NCI-H1417 treated with DMSO at 0.1 percent for 48 hours (cell line): ENCODE measurements around the gene HSPA1L.

Source experiments
- DNase-seq: peaks from one replicate; lab custom pipeline; 2025; lab: John Stamatoyannopoulos, UW

Gene HSPA1L

GRCh38 chr6:31763619-31763940, 51.5 kb downstream of the HSPA1L start:
- DNase-seq: no peak

GRCh38 chr6:31762878-31763618, 52.0 kb downstream of the HSPA1L start:
- DNase-seq: no peak

GRCh38 chr6:31762356-31762755, 52.7 kb downstream of the HSPA1L start, which contains the start of gene SAPCD1:
Gene SAPCD1 (plus strand): TSS chr6:31762656. CDS start chr6:31763055, 399 bp downstream.
- DNase-seq: no peak

- no peak for DNase-seq
These were observed 53.7 kb downstream of the HSPA1L start for GRCh38 chr6:31761343-31761742.

GRCh38 chr6:31760790-31761189, 54.3 kb downstream of the HSPA1L start:
- no peak for DNase-seq
